ENCODE measurements around the gene DMRTB1. TPM values are rescaled to one million over a fixed set of nuclear protein-coding genes. Genes with fewer than 3 reads are reported as not detected.

Gene DMRTB1
- total RNA-seq, 2 donors from 2014 or later, result not detected

DNA sequence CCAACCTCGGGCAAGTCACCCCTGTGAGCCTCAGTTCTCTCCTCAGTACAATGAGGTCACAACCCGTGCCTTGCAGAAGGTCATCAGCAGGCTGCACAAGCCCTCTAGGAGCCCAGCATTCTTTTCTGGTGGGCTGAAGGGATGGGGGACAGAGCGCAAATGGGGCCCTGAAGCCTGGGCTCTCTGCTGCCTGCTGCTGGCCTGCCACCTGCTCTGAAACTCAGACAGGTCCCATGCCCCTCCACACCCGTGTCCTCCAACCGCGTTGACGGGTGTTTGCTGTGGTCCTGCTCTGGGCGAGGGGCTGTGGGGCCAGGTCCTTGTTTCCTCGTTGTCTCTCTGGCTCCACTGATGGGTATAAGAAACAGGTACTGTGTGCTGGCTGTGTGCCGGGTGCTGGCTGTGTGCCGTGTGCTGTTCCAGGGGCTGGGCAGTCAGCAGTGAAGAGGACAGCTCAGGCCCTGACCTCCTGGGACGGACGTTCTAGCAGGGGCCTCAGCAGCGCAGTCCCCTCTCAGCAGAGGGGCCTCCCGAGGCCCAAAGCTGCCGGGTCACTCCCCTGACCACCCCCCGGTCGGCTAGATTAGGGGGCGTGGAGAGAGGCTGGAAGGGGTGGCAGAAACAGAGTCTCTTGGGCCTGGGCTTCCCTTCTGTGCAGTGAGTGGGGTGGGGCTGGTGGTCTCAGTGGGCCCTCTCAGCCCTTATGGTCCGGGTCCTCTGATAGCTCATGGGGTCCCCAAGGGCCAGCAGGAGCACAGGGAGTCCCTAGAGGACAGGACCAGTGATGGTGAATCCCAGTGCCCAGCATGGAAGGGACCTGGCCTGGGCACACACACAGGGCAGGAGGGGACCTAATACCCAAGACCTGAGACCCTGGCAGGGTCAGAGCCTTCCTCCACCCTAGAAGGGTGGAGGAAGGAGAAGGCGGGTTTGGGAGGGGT lies 42.1 kb downstream of the DMRTB1 start:
- Mint-ChIP-seq H3K9me3 (no peaks in the 10 kb centered on the region), H3K4me1 (no peaks in the 10 kb centered on the region), H3K4me3 (no peak overlapping the region), H3K36me3 (ENCODE audit: low read depth) (no peaks in the 10 kb centered on the region), H3K27ac (no peak overlapping the region), H3K27me3 (no peaks in the 10 kb centered on the region)
- no peak for ATAC-seq (replicated peaks)

DNA sequence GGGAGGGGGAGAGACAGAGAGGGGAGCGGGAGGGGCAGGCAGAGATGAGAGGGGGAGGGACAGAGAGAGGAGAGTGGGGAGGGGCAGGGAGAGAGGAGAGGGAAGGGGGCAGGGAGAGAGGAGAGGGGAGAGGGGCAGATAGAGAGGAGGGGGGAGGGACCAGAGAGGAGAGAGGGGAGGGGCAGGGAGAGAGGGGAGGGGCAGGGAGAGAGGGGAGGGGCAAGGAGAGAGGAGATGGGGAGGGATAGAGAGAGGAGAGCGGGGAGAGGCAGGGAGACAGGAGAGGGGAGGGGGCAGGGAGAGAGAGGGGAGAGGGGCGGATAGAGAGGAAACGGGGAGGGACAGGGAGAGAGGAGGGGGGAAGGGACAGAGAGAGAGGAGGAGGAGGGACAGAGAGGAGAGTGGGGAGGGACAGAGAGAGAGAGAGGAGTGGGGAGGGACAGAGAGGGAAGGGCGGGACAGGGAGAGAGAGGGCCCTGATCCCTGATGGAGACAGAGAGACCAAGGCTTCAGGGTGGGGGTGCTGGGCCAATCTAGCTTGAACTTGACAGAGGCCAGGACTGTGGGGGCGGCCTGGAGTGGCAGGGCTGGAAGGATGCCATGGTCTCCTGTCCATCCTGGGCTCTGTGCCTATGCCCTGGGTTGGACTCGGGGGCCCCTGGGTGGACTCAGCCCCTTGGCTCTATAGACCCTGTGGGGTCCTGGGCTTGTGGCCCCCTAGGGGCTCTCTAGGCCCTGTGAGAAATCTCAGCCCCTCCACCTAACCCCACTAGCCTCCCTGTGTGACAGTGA lies 43.6 kb downstream of the DMRTB1 start:
- Mint-ChIP-seq H3K4me1 (no peaks in the 10 kb centered on the region), H3K27me3 (no peaks in the 10 kb centered on the region), H3K4me3 (no peak overlapping the region), H3K36me3 (ENCODE audit: low read depth) (no peaks in the 10 kb centered on the region), H3K9me3 (no peaks in the 10 kb centered on the region), H3K27ac (no peak overlapping the region)
- peak; percentile 14 for ATAC-seq (replicated peaks)

DNA sequence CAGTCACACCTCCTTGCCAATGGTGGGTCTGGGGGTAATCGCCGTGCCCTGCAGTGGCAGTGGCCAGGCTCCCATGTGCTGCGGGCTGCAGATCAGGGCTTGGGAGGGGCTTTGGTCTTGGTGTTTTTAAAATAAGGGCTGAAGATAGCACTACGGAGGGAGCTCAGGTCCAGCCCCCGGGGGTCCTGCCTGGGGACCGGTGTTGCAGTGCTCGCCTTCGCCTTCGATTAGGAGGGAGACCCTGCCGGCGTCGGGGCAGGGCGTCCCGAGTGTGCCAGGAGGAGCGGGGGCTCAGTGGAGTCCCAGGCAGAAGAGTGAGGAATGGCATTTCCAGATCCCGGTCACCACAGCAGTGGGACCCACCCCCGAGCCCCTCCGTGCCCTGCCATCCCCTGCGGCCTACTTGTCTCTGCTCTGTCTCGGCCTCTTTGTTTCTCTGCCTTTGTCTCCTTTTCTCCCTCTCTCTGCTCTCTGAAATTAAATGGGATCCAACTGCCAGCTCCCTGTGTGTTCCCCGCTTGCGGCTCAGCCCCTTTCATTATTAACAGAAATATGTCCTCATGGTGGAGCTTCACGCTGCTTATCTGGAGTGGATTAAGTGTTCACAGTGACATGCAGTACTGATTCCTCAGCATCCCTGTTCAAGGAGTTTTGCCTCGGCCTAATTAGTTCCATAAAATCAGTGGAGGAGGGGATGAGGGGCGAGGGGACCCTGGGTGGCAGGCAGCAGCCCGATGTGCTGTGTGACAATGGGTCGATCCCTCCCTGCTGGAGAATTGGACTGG lies 44.4 kb downstream of the DMRTB1 start:
- H3K4me1 Mint-ChIP-seq, result no peaks in the 10 kb centered on the region
- no peaks in the 10 kb centered on the region for H3K9me3 Mint-ChIP-seq
- ATAC-seq (replicated peaks), result no peak
- H3K27ac Mint-ChIP-seq, result no peak overlapping the region
- no peaks in the 10 kb centered on the region for H3K27me3 Mint-ChIP-seq
- H3K36me3 Mint-ChIP-seq (ENCODE audit: low read depth), result no peaks in the 10 kb centered on the region
- H3K4me3 Mint-ChIP-seq, result no peak overlapping the region

DNA sequence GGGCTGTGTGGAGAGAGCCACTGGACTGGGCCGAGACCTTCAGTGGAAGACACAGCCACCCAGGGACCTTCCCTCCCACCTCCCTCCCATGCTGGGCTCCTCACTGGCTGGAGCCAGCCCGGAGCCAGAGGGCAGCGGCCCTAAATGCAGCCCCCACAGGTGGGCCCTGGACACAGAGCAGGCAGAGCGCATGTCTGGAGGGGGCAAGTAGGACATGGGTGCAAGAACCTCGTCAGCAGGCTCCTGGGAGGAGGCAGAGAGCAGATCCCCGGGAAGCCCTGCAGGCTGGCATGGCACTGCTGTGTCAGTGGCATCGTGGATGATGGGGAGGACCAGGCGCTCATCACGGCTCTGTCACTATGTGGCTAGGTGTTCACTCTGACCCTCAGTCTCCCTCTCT lies 45.7 kb downstream of the DMRTB1 start:
- H3K27ac Mint-ChIP-seq, result no peak overlapping the region
- no peaks in the 10 kb centered on the region for H3K4me1 Mint-ChIP-seq
- H3K27me3 Mint-ChIP-seq, result no peaks in the 10 kb centered on the region
- H3K4me3 Mint-ChIP-seq, result no peak overlapping the region
- no peaks in the 10 kb centered on the region for H3K36me3 Mint-ChIP-seq (ENCODE audit: low read depth)
- H3K9me3 Mint-ChIP-seq, result no peaks in the 10 kb centered on the region
- ATAC-seq (replicated peaks), result no peak

DNA sequence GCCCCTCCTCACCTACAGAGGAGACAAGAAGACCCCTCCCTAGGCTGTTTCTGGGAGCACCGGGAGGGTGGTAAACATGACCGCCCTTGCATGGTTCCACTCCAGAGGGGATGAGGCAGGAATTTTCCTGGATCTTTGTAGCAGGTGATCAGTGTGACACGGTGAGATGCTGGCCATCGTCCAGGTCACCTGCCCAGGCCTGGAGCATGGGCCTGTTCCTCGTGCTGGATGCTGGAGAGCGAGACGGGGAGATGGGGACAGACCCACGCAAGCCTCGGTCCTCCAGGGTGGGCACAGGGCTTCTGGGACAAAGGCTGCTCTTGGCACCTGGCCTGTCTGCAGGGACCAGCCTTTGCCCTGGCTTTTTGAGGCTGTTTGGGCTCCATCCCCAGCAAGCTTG lies 46.2 kb downstream of the DMRTB1 start:
- no peaks in the 10 kb centered on the region for H3K27me3 Mint-ChIP-seq
- H3K27ac Mint-ChIP-seq, result no peak overlapping the region
- no peak overlapping the region for H3K4me3 Mint-ChIP-seq
- ATAC-seq (replicated peaks), result no peak
- no peaks in the 10 kb centered on the region for H3K36me3 Mint-ChIP-seq (ENCODE audit: low read depth)
- H3K9me3 Mint-ChIP-seq, result no peaks in the 10 kb centered on the region
- H3K4me1 Mint-ChIP-seq, result no peaks in the 10 kb centered on the region

DNA sequence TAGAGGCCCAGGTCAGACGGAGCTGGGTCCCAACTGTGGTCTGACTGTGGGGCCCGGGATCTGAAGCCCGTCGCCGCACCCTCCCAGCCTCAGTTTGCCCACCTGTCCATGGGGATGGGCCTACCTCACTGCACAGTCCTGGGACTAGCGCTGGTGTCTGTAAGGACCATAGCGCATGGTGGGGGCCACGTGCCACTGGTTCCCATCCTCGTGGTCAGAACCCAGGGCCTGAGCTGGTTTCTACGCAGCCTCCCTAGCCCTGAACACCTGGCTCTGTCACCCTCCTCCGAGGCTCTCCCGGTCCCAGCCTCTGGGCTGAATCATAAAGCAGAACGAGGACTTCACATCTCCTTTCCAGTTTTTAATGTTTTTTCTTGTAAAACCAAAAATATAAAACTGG lies 46.7 kb downstream of the DMRTB1 start:
- no peak overlapping the region for H3K27ac Mint-ChIP-seq
- H3K4me3 Mint-ChIP-seq, result no peak overlapping the region
- H3K9me3 Mint-ChIP-seq, result no peaks in the 10 kb centered on the region
- ATAC-seq (replicated peaks), result no peak
- no peaks in the 10 kb centered on the region for H3K36me3 Mint-ChIP-seq (ENCODE audit: low read depth)
- no peaks in the 10 kb centered on the region for H3K27me3 Mint-ChIP-seq
- H3K4me1 Mint-ChIP-seq, result no peaks in the 10 kb centered on the region

DNA sequence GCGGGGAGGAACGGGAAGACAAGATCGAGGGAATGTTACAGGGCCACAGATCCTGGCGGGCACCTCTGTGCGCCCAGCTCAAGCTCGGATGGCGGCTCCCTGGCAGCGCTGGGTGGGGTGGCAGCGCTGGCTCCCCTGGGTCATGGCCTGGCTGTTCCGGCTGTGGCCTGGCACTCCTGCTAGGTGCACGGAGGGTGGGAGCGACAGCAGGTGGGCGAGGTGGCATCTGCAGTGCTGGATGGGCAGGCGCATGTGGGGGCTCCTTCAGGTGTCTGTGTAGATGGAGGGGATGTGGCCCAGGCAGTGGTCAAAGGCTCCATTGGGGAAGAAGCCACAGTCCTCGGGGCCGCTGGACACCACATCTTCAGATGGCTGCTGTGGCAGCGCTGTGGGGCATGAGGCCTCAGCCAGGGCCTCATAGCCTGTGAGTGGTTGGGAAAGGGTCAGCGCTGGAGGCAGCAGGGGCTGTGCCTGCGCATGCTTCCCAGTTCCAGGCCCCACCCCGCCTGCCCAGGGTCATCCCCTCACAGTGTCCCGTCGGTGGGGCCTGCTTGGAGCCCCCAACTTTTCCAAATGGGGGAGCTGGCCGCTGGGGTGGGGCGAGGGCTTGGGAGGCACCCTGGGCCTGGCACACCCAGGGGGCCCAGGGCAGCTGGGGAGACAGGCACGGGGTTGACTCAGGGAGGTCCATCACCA lies 47.3 kb downstream of the DMRTB1 start:
- no peaks in the 10 kb centered on the region for H3K9me3 Mint-ChIP-seq
- H3K27me3 Mint-ChIP-seq, result no peaks in the 10 kb centered on the region
- no peak for ATAC-seq (replicated peaks)
- no peak overlapping the region for H3K27ac Mint-ChIP-seq
- no peaks in the 10 kb centered on the region for H3K4me1 Mint-ChIP-seq
- H3K36me3 Mint-ChIP-seq (ENCODE audit: low read depth), result no peaks in the 10 kb centered on the region
- no peak overlapping the region for H3K4me3 Mint-ChIP-seq

DNA sequence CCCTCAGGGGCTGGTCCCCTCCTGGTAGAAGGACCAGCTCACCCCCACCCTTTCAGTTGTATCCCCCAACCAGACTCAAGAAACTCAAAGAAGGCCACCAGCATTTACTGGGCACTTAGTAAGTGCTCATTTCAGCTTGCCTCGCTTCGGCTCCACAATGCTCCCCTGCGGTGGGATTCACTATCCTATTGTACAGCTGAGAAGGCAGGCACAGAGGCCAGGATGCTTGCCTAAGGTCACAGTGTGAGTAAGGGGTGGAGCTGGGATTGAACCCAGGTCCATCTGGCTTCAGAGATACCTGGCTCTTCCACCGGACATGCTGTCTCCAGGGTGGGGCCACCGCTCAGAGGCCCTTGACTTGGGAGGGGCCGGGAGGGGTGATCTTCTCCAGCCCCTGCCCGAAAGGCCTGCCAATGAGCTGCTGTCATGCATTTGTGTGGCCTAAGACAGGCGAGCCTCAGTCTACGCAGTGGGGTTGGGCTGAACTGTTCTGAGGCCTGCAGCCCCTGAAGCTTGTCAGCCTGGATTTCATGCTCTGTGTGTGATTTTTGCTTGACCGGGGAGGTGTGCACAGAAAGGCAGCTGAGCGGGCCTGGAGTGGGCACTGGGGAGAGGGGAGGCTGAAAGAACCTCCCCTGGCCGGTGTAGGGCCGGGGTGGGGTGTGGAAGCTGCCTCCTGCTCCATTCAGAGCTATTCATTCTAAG lies 48.1 kb downstream of the DMRTB1 start:
- no peaks in the 10 kb centered on the region for H3K36me3 Mint-ChIP-seq (ENCODE audit: low read depth)
- no peaks in the 10 kb centered on the region for H3K27me3 Mint-ChIP-seq
- no peak overlapping the region for H3K4me3 Mint-ChIP-seq
- H3K4me1 Mint-ChIP-seq, result no peaks in the 10 kb centered on the region
- no peak overlapping the region for H3K27ac Mint-ChIP-seq
- no peak for ATAC-seq (replicated peaks)
- H3K9me3 Mint-ChIP-seq, result no peaks in the 10 kb centered on the region

DNA sequence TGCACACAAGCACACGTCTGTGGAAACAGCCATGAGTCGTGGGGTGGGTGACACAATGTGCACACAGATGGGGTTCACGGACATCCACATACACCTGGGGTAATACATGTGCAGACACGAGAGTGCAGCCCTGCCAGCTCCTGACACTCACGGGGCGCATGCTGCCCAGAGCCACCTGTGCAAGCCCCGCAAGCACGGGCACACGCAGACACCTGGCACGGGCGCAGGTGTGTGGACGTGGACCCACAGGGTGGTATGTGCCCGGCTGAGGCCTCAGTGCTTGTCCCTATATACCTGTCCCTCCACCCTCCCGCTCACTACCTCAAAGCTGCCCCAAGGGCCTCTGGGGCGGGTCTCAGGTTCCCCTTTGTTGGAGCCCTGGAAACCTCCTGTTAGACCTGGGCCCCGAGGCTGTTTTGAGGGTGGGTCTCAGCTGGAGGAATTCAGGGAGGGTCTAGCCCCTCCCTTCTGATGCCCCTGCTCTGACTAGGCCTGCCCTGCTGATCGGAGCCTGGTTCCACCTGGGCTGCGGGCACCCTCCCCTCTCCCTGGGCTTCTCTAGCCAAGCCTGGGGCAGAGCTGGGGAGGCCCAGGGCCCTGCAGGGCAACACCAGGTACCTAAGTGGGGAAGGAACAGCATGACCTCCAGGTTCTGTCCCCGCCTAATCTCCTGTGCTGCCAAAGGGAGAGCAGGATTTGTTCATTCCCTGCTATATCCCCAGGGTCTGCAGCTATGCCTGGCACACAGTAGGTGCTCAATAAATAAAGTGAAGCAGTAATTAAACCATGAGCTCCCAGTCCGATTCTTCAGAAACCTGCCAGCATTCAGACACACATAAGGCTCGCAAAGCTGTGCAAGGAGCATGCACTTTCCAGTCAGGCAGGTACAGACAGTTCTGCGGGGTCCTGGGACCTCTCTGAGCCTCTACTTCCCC lies 49.1 kb downstream of the DMRTB1 start:
- no peaks in the 10 kb centered on the region for H3K27me3 Mint-ChIP-seq
- H3K4me3 Mint-ChIP-seq, result no peak overlapping the region
- H3K4me1 Mint-ChIP-seq, result no peaks in the 10 kb centered on the region
- no peak for ATAC-seq (replicated peaks)
- no peaks in the 10 kb centered on the region for H3K36me3 Mint-ChIP-seq (ENCODE audit: low read depth)
- H3K9me3 Mint-ChIP-seq, result no peaks in the 10 kb centered on the region
- H3K27ac Mint-ChIP-seq, result no peak overlapping the region

DNA sequence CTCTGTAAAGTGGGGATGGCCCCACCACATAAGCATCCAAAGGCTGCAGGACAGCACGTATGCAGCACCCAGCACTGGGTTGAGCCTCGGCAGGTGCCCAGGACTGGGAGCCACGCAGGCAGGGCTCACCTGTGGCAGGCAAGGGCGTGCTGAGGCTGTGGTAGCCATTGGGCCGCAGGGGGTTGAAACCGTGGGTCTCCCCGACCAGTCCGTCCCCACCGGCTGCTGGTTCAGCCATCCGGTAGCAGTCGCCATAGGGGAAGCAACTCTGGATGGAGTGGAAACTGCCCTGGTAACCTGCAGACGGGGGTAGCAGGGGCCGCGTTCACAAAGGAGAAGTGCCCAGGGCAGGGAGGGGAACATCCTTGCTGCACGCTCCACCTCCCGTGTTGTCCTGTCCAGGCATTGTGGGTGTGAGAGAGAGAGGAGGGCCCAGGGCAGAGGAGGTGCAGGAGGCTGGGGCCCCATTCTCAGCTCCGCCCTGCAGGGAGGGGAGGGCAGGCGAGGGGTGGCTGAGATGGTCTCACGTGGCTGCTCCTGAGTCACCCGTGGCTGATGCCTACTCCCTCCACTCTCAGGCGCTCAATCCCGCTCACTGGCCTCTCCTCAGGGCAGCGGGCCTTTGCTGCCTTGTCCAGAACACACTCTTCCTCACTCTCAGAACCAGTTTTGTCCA lies 49.9 kb downstream of the DMRTB1 start:
- Mint-ChIP-seq H3K9me3 (no peaks in the 10 kb centered on the region), H3K4me3 (no peak overlapping the region), H3K4me1 (no peaks in the 10 kb centered on the region), H3K36me3 (ENCODE audit: low read depth) (no peaks in the 10 kb centered on the region), H3K27me3 (no peaks in the 10 kb centered on the region), H3K27ac (no peak overlapping the region)
- ATAC-seq (replicated peaks), result peak; percentile 23

DNA sequence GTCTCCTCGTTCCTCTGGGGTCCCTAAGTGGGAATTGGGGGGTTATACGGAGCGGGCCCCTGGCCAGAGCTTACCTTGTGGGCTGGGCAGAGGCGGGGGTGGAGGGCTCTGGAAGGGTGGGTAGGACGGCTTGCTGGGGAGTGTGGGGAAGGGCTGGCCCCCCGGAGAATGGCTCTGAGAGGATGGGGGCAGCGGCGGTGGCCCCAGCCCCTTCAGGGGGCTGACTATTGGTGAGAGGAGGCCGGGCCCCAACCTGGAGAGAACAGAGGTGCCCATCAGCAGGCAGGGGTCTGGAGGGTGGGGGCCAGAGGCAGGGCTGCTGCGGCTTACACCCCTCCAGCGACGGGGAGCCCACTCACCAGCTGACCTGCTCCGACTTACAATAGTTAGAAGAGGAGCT lies 50.6 kb downstream of the DMRTB1 start:
- H3K27me3 Mint-ChIP-seq, result peaks cover 3% of the 10 kb centered on the region
- no peaks in the 10 kb centered on the region for H3K36me3 Mint-ChIP-seq (ENCODE audit: low read depth)
- H3K9me3 Mint-ChIP-seq, result no peaks in the 10 kb centered on the region
- no peak overlapping the region for H3K4me3 Mint-ChIP-seq
- ATAC-seq (replicated peaks), result no peak
- no peaks in the 10 kb centered on the region for H3K4me1 Mint-ChIP-seq
- no peak overlapping the region for H3K27ac Mint-ChIP-seq

DNA sequence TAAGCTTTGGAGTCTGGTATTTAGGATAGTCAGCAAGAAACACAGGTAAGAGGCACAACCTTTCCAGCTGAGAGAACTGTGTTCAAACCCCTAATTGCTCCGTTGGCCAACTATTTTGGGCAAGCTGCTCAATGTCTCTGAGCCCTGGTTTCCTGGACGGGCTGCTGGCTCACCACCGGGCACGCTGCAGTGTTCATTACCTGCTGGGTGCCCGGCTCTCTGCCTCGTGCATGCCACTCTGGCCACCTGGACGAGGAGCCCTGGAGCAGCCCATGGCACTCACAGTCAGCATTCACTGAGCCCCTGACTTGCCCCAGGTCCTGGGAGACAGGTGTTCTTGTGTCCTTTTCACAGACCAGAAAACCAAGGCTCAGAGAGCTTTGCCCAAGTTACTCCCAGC lies 51.0 kb downstream of the DMRTB1 start:
- Mint-ChIP-seq H3K9me3 (no peaks in the 10 kb centered on the region), H3K36me3 (ENCODE audit: low read depth) (no peaks in the 10 kb centered on the region), H3K27me3 (peaks cover 4% of the 10 kb centered on the region), H3K4me1 (no peaks in the 10 kb centered on the region), H3K4me3 (no peak overlapping the region), H3K27ac (no peak overlapping the region)
- ATAC-seq (replicated peaks), result no peak
